Tongue (tissue), 2 donors: ENCODE measurements around the gene EPYC. TPM values are rescaled to one million over a fixed set of nuclear protein-coding genes. Genes with fewer than 3 reads are reported as not detected.

Experiments used
- DNase-seq: peaks from one replicate; pipeline ENCODE4 v3.0.0-alpha.2; 2015
- total RNA-seq: library from RNA; depleted of rRNA; stranded (reverse); fragments of >200 nt; gene quantifications from one replicate; pipeline ENCODE4 v1.2.3, GENCODE V29; 2014

The EPYC gene
- total RNA-seq, 1 donor from 2014 or later, result not detected

- no peak for DNase-seq
Measured at GRCh38 chr12:90954921-90955320, 49.9 kb downstream of the EPYC start, which contains the start of gene CCER1. Gene CCER1, minus strand, starts transcription at chr12:90955176. Its CDS starts 434 bp downstream, at chr12:90954742.

- DNase-seq, result no peak
Measured at GRCh38 chr12:90954428-90954827, 50.3 kb downstream of the EPYC start.

DNA sequence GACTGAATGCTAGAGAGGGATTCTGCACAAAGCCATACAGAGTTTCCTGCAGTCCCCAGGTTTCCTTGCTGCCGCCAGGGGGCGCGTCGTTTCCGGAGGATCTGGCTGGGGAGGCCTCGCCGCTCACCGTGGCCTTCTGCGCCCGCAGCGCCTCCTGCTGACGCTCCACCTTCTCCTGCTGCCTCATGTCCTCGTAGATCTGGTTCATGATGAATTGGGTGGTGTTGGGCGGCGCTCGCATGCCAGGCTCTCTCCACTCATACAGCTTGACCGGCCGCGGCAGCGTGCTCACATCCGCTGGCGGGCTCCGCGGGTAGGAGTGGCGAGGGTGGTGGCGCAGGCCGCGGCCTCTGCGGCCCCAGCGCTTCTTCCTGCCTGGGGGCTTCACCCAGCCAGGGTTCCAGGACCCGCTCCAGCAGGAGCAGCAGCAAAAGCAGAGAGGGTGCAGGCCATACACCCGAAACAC lies 50.8 kb downstream of the EPYC start:
- no peak for DNase-seq

GRCh38 chr12:90951432-90952105 lies 53.2 kb downstream of the EPYC start:
- no peak for DNase-seq

GRCh38 chr12:90947869-90948268 lies 56.9 kb downstream of the EPYC start:
- DNase-seq, result no peak

DNA sequence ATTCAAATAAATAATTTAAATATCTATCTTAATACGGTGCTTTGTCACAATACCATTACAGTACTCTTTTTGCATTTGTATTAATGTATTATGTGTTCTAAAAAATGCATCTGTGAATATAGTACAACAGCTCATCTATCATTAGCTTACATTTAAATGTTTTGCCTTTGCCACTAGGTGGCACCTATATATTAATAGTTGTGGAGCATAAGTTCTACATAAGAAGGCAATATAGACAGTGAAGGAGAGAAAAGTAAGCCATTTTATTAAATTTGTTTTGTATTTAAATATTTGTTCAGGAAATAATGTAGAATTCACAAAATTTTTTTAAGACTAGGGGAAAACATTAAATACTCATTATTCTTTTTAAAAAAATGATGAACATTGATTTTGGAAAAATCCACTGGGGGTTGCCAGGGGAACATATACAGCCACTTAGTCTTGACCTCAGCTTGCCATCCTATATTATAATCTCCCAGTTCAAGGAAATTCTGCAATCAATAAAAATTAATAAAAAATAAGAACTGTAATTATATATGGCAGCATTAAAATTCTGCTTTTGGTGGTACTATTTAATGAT lies 59.6 kb downstream of the EPYC start:
- peak; percentile 41 for DNase-seq

- DNase-seq, result no peak
Measured at GRCh38 chr12:90943255-90943654, 61.5 kb downstream of the EPYC start.

DNA sequence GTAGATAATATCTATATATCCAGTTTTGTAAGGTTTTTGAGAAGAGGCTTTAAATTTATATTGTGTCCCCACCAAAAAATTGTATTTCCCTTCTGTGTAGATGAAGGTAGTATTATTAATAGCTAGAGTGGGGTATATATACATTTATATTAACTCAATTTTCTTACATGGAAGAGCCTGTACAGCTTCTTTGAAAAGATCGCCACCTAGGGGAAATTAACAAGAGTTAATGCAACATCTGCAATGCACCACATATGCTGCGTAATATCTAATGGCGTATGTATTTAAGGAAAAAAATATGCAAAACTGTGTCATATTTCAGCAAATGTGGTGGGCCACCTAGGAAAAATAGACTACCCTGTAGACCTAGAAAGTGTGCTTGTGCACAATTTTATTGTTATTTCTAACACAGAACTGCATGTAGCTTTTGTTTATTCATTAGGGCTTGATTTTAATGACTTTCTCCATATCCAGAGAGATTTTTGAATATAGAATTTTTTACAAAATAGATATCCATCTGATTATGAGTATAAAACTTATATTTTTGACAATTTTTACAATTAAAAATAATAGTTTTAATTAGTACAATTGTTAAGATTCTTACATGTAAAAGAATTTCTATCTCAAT lies 63.8 kb downstream of the EPYC start:
- peak; percentile 61 for DNase-seq

- DNase-seq, result no peak
Measured at GRCh38 chr12:90939382-90939781, 65.4 kb downstream of the EPYC start.

DNA sequence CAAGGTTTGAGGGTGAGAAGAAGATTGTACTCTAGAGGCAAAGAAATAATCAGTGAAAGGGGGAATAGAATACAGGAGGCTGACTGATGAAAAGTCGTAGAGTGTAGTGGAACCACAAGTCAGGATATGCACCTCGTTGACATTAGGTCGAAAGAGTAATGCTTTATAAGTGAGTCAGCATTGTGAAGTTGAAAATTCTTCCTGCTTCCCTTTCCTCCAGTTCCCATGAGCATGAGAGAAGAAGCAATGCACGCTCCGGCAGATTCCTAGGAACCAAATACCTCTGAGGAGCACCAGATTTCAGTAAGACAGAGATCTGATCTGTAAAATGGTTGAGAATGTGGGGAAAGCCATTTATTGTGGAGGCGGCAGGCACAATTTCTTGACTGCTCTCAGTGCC lies 66.3 kb downstream of the EPYC start:
- no peak for DNase-seq

DNA sequence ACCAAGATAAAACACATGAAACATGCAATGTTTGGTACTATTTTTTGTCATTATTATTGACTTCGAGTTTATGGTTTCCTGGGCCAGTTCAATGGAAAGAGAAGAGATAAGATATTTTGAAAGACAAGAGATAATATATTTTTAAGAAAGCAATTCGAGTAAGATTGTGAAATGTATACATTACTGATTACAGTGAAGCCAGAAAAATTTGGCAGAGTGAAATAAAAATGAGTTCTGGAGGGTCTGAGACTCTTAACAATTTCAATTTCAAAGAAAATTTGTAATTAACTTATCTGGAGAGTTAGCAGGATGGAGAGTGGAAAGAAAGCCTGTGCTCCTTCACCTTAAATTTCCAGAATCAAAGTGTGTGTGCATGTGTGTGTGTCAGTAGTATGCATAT lies 67.1 kb downstream of the EPYC start:
- no peak for DNase-seq

DNA sequence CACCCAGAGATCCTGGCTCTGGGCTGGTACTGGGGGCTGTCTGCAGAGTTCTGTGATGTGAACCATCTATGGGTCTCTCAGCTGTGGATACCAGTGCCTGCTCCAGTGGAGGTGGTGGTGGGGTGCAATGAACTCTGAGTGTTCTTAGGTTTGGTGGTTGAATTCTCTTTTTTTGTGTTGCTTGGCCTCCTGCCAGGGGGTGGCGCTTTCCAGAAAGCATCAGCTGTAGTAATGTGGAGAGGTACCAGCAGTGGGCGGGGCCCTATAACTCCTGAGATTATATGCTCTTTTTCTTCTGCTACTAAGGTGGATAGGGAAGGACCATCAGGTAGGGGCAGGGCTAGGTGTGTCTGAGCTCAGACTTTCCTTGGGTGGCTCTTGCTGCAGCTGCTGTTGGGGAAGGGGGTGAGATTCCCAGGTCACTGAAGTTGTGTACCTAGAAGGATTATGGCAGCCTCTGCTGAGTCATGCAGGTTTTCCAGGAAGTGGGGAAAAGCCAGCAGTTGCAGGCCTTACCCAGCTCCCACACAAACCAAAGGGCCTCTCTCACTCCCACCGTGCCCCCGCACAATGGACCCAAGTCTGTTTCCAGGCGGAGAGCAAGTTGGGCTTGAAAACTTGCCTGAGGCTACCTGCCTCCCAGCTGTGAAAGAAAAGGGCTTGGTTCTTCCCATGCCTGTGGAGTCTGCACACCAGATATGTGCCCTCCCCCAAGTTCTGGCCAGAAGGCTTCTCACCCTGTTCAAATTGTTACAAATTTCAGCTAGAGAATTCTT lies 68.4 kb downstream of the EPYC start:
- DNase-seq, result no peak

GRCh38 chr12:90925562-90925961 lies 79.2 kb downstream of the EPYC start:
- no peak for DNase-seq

DNA sequence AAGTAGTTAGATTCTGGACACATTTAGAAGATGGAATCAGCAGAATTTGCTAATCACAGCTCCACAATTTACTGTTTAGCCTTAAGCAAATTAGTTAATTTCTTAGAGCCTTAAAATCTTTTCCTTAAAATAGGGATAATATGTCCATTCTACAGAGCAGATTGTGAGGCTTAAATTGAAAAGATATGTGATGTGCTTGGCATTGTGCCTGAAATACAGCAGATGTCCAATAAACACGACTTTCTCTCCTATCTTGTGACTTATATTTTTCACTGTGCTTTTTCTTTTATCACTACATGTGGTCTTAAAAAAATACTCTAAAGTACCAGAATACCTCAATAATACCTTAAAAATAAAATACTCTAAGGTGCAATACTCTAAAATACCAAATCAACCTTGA lies 80.4 kb downstream of the EPYC start:
- DNase-seq, result no peak

GRCh38 chr12:90922145-90922627 lies 82.6 kb downstream of the EPYC start:
- no peak for DNase-seq

DNA sequence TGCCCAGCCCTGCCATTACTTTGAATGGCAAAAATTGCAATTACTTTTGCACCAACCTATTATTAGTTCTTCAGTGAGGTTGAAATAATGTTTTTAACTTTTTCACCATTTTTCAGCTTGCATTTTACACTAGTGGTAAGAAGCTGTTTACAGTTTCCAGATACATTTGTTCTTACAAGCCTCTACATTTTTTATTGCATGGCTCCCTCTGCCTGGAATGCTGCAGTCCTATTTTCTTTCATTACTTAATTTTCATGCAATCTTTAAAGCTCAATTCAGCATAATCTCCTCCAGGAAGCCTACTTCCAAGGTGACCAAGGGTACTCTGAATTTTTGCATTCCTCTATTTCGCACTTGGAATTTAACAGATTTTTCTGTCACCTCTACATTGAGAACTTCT lies 83.2 kb downstream of the EPYC start:
- DNase-seq, result no peak

GRCh38 chr12:90920222-90920621 lies 84.5 kb downstream of the EPYC start:
- DNase-seq, result no peak

GRCh38 chr12:90917431-90917830 lies 87.3 kb downstream of the EPYC start:
- DNase-seq, result no peak

DNA sequence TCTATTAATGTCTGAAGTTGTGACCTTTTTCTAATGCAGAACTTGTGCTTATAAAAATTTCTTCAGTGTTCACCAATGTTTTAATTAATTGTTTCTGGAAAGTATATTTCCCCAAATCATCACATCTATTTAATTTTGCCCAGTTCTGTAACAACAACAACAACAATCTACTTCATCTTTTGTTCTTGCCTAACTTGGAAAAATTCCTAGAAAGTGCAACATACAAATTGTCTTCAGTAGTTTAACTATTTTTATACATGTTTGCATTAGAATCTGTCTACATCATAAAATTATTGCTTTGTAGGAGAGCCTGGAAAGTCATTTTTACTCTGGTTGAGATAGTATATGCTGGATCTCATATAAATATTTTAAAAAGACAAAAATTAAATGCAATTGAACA lies 88.3 kb downstream of the EPYC start:
- DNase-seq, result no peak

DNA sequence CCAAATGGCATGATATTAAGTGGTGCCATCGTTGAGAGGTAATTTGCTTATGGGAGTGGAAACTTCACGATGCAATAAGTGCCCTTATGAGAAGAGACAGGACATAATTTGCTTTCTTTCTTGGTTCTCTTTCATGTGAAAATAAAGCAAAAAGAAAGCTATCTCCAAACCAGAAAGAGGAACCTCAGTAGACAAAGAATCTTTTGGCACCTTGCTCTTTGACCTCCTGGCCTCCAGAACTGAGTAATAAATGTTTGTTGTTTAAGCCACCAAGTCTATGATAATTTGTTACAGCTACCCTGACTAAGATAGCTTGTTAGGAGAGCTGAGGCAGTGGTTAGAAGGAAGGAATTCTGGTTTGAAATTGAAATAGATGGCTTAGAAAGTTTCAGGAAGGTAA lies 89.4 kb downstream of the EPYC start:
- DNase-seq, result no peak
